ENCODE results near the gene ADGRG3. TPM values are rescaled to one million over a fixed set of nuclear protein-coding genes. Genes with fewer than 3 reads are reported as not detected.

ADGRG3 gene
- total RNA-seq, 1 experiment from 2014 or later: not detected

DNA sequence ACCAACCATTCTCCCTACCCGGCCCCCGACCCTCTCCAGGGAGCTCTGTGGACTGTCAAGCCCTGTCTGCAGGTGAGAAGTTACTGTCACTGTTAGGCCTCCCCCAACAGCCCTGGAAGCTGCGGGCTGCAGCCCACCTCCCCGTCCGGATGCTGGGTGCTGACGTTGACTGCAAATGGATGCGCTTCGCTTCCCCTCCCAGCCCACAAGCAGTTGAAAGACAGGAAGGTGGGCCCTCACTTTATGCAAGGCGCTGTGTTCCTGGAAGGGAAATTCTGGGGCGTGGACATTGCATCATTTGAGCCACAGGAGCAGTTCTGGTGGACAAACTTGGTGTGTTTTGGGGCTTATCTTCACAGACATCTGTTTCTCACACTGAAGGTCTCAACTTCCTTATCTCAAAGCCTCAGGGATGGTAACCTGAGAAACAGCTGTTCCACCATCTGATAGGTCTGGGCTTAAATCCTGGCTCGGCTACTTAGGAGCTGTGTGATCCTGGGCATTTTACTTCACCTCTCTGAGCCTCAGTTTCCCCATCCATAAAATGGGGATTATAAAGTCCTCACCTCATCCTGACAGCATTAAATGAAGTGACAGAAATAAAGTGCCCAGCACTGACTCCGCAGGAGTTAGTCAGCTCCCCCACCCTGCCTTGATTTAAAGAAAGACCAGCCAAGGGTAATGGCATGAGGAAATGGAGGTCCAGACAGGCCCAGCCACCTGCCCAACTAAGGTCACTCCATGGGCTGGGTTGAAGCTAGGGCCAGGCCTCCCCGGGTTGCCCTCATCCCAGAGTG lies 21.9 kb downstream of the ADGRG3 start:
- CTCF ChIA-PET: no interaction called here
- POLR2A ChIA-PET: no interaction called here
- no peak for DNase-seq (ENCODE audit: low read depth, low spot score)
- Histone ChIP-seq H3K79me2 (ENCODE audit: insufficient read depth, low read length) (no peaks in the 10 kb centered on the region), H3K9me2 (ENCODE audit: insufficient read depth) (no peaks in the 10 kb centered on the region), H3K4me1 (ENCODE audit: control insufficient read depth in 1 of 2, insufficient read depth in 2 of 2, low read length in 2 of 2) (peaks cover 0 to 4% of the 10 kb centered on the region in 2 experiments; a peak in 1 of 4 replicates), H3K9me3 (ENCODE audit: control insufficient read depth in 1 of 2, insufficient read depth in 1 of 2, low read depth in 1 of 2, low read length in 2 of 2) (no peaks in the 10 kb centered on the region), H2AFZ (ENCODE audit: low read depth, low read length, poor library complexity, severe bottlenecking) (no peak overlapping the region), H3K4me2 (ENCODE audit: low read length) (no peak overlapping the region), H3K27ac (ENCODE audit: low read depth, low read length) (no peak overlapping the region), H3K4me3 (replicated peaks in 1 of 2; ENCODE audit: low read depth in 1 of 2, low read length in 2 of 2) (no peak overlapping the region), H3K27me3 (ENCODE audit: insufficient read depth, low read length) (no peaks in the 10 kb centered on the region), H4K20me1 (ENCODE audit: insufficient read depth) (no peaks in the 10 kb centered on the region), H3K9ac (ENCODE audit: low read length) (no peak overlapping the region), H3K36me3 (ENCODE audit: control insufficient read depth in 1 of 2, insufficient read depth in 2 of 2, low read length in 2 of 2) (no peaks in the 10 kb centered on the region)
- BruUV-seq (replicated peaks): no TSS peak
- intact Hi-C loops (cut with micrococcal nuclease): no loop called here
- TF ChIP-seq, protein P1, sequence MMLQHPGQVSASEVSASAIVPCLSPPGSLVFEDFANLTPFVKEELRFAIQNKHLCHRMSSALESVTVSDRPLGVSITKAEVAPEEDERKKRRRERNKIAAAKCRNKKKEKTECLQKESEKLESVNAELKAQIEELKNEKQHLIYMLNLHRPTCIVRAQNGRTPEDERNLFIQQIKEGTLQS (IDR thresholded peaks at IDR 0.05): no peak
- TF ChIP-seq, protein P2, sequence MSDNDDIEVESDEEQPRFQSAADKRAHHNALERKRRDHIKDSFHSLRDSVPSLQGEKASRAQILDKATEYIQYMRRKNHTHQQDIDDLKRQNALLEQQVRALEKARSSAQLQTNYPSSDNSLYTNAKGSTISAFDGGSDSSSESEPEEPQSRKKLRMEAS (IDR thresholded peaks at IDR 0.05): no peak
- no peak for TF ChIP-seq FOSL1 (IDR thresholded peaks at IDR 0.05; ENCODE audit: low read depth)
- TF ChIP-seq ELF1 (IDR thresholded peaks at IDR 0.05; ENCODE audit: borderline replicate concordance, low read depth): no peak
- TF ChIP-seq SRF (IDR thresholded peaks at IDR 0.05; ENCODE audit: low read depth): no peak
- no peak for TF ChIP-seq SP1 (IDR thresholded peaks at IDR 0.05; ENCODE audit: low read depth)
- TF ChIP-seq, protein P3, sequence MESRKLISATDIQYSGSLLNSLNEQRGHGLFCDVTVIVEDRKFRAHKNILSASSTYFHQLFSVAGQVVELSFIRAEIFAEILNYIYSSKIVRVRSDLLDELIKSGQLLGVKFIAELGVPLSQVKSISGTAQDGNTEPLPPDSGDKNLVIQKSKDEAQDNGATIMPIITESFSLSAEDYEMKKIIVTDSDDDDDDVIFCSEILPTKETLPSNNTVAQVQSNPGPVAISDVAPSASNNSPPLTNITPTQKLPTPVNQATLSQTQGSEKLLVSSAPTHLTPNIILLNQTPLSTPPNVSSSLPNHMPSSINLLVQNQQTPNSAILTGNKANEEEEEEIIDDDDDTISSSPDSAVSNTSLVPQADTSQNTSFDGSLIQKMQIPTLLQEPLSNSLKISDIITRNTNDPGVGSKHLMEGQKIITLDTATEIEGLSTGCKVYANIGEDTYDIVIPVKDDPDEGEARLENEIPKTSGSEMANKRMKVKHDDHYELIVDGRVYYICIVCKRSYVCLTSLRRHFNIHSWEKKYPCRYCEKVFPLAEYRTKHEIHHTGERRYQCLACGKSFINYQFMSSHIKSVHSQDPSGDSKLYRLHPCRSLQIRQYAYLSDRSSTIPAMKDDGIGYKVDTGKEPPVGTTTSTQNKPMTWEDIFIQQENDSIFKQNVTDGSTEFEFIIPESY (IDR thresholded peaks at IDR 0.05; ENCODE audit: extremely low read depth, insufficient replicate concordance, low read length): no peak
- no peak for ATAC-seq
- RAD21 ChIA-PET (ENCODE audit: low non-redundant PET in 1 of 2, low total read pairs in 2 of 2, uncharacterized antibody in 2 of 2, unreplicated experiment in 2 of 2): no interaction called here

Data from HCT116 (cell line).